ENCODE data around the gene NEK6. TPM values are rescaled to one million over a fixed set of nuclear protein-coding genes. Genes with fewer than 3 reads are reported as not detected.

NEK6 gene
- polyA plus RNA-seq, 1 experiment = 73.6 TPM

GRCh38 chr9:124330011-124330697, 72.4 kb downstream of the NEK6 start:
- POLR2A ChIA-PET = no interaction called here
- TF ChIP-seq, protein P1, sequence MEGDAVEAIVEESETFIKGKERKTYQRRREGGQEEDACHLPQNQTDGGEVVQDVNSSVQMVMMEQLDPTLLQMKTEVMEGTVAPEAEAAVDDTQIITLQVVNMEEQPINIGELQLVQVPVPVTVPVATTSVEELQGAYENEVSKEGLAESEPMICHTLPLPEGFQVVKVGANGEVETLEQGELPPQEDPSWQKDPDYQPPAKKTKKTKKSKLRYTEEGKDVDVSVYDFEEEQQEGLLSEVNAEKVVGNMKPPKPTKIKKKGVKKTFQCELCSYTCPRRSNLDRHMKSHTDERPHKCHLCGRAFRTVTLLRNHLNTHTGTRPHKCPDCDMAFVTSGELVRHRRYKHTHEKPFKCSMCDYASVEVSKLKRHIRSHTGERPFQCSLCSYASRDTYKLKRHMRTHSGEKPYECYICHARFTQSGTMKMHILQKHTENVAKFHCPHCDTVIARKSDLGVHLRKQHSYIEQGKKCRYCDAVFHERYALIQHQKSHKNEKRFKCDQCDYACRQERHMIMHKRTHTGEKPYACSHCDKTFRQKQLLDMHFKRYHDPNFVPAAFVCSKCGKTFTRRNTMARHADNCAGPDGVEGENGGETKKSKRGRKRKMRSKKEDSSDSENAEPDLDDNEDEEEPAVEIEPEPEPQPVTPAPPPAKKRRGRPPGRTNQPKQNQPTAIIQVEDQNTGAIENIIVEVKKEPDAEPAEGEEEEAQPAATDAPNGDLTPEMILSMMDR (IDR thresholded peaks at IDR 0.05; ENCODE audit: insufficient read depth, low read depth, low read length) = no peak
- peaks cover 57% of the 10 kb centered on the region for H3K36me3 ChIP-seq (ENCODE audit: control insufficient read depth, insufficient read depth, low read length)
- no peak for DNase-seq (ENCODE audit: low read depth)
- no peak overlapping the region for H3K4me3 ChIP-seq (ENCODE audit: low read depth, low read length)
- H3K27me3 ChIP-seq (ENCODE audit: control insufficient read depth, insufficient read depth, low read length) = no peaks in the 10 kb centered on the region
- CTCF ChIA-PET = no interaction called here

DNA sequence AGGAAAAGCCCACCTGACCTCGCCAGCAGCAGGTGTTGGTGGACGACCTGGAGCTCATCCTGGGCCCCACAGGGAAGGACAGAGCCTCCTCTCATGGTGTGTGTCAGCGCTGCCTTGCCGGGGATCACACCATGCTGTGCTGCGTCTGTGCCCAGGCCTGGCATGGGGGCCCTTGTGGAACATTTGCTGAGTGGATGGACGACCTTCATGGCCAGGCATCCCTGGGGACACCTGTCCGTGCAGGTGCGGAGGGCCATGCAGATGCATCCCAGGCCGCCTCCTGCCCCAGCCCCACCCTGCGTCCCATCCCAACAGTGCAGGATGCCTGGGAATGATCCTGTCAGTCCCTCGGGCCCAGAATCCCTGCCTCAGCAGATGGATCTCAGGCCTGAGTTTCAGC, 73.8 kb downstream of the NEK6 start:
- Histone ChIP-seq H3K4me3 (ENCODE audit: low read depth, low read length) (no peak overlapping the region), H3K27me3 (ENCODE audit: control insufficient read depth, insufficient read depth, low read length) (no peaks in the 10 kb centered on the region), H3K36me3 (ENCODE audit: control insufficient read depth, insufficient read depth, low read length) (peaks cover 54% of the 10 kb centered on the region)
- no peak for DNase-seq (ENCODE audit: low read depth)
- ChIA-PET POLR2A (no interaction called here), CTCF (interaction anchor here (1.0 kb wide), 1 partner anchor 11 kb away, joined by 3 read pairs; no protein-coding TSS in a partner anchor)
- TF ChIP-seq, protein P1 (IDR thresholded peaks at IDR 0.05; ENCODE audit: insufficient read depth, low read depth, low read length) = no peak

GRCh38 chr9:124332361-124333202, 74.8 kb downstream of the NEK6 start:
- ChIA-PET CTCF (interaction anchor here (0.7 to 0.8 kb wide), 2 partner anchors 82 to 205 kb away, joined by 3 read pairs; no protein-coding TSS in a partner anchor), POLR2A (no interaction called here)
- no peak for DNase-seq (ENCODE audit: low read depth)
- Histone ChIP-seq H3K4me3 (ENCODE audit: low read depth, low read length) (no peak overlapping the region), H3K36me3 (ENCODE audit: control insufficient read depth, insufficient read depth, low read length) (peaks cover 50% of the 10 kb centered on the region), H3K27me3 (ENCODE audit: control insufficient read depth, insufficient read depth, low read length) (no peaks in the 10 kb centered on the region)
- TF ChIP-seq, protein P1 (IDR thresholded peaks at IDR 0.05; ENCODE audit: insufficient read depth, low read depth, low read length) = no peak

- H3K27me3 ChIP-seq (ENCODE audit: control insufficient read depth, insufficient read depth, low read length) = no peaks in the 10 kb centered on the region
- peaks cover 44% of the 10 kb centered on the region for H3K36me3 ChIP-seq (ENCODE audit: control insufficient read depth, insufficient read depth, low read length)
- TF ChIP-seq, protein P1 (IDR thresholded peaks at IDR 0.05; ENCODE audit: insufficient read depth, low read depth, low read length) = no peak
- ChIA-PET CTCF (interaction anchor here (0.7 to 0.8 kb wide), 2 partner anchors 82 to 206 kb away, joined by 3 read pairs; no protein-coding TSS in a partner anchor), POLR2A (no interaction called here)
- no peak overlapping the region for H3K4me3 ChIP-seq (ENCODE audit: low read depth, low read length)
- no peak for DNase-seq (ENCODE audit: low read depth)
Measured at GRCh38 chr9:124333203-124333579, 75.4 kb downstream of the NEK6 start.

DNA sequence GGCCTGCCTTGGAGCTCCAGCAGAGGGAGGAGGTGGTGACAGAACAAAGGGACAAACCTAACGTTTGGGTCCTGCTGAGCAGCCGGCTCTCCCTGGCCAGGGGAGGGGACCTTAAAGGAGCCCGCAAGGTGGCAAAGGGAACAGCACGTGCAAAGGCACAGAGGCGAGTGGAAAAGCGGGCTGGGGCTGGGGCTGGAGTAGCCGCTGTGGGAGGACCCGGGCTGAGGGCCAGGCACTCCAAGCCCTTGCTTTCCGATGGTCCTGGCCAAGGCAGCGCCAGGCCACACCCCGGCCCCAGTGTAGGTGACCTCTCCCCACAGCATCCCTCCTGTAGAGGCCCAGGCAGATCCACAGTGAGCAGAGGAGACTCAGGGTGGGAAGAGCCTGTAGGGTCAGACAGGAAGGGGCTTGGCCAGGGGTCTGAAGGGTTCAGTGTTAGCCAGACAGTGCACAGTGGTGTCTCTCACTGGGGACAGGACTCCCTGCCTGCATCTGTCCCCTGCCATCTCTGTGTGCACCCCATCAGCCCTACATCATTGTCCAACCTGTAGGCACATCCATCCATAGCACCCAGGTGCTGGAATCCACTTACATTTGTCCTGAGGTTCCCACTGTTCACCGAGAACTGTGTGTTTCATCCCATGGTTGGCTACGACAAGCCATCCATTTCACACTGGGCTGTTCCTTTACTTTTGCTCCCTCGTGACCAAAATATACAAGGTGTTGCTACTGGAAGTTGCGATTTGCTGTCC, 77.0 kb downstream of the NEK6 start:
- Histone ChIP-seq H3K27me3 (ENCODE audit: control insufficient read depth, insufficient read depth, low read length) (no peaks in the 10 kb centered on the region), H3K4me3 (ENCODE audit: low read depth, low read length) (no peak overlapping the region), H3K36me3 (ENCODE audit: control insufficient read depth, insufficient read depth, low read length) (peaks cover 36% of the 10 kb centered on the region)
- ChIA-PET CTCF (no interaction called here), POLR2A (no interaction called here)
- DNase-seq (ENCODE audit: low read depth) = no peak
- TF ChIP-seq, protein P1 (IDR thresholded peaks at IDR 0.05; ENCODE audit: insufficient read depth, low read depth, low read length) = no peak
